Hepatocyte (in vitro differentiated cells): Measurements from ENCODE around the gene CXCL14. TPM values are rescaled to one million over a fixed set of nuclear protein-coding genes. Genes with fewer than 3 reads are reported as not detected.

Source experiments
- DNase-seq: peaks from one replicate; pipeline ENCODE4 v3.0.0-alpha.2; 2016; ENCODE audit warnings: low spot score
- H2AFZ ChIP-seq: fragments of 200-600 bp; sonication (generic); 2 replicates; pipeline ENCODE4 v1.6.0; 2016; ENCODE audit warnings: antibody characterized with exemption, mild to moderate bottlenecking
- H3K27ac ChIP-seq: fragments of 200-600 bp; sonication (generic); 2 replicates; pipeline ENCODE4 v1.5.1; 2016; ENCODE audit warnings: mild to moderate bottlenecking
- H3K27me3 ChIP-seq: fragments of 200-600 bp; sonication (generic); 2 replicates; pipeline ENCODE4 v1.6.1; 2016
- H3K36me3 ChIP-seq: fragments of 200-600 bp; sonication (generic); replicated peaks from 2 replicates; pipeline ENCODE4 v1.5.1; 2016; ENCODE audit warnings: low read depth; ENCODE audit not compliant: insufficient read depth
- H3K4me1 ChIP-seq: fragments of 200-600 bp; sonication (generic); 2 replicates; pipeline ENCODE4 v1.5.1; 2016; ENCODE audit warnings: mild to moderate bottlenecking, moderate library complexity; ENCODE audit not compliant: insufficient read depth
- H3K4me2 ChIP-seq: fragments of 200-600 bp; sonication (generic); 2 replicates; pipeline ENCODE4 v1.6.0; 2016
- H3K4me3 ChIP-seq: fragments of 200-600 bp; sonication (generic); 2 replicates; pipeline ENCODE4 v1.5.1; 2016; ENCODE audit warnings: mild to moderate bottlenecking
- H3K79me2 ChIP-seq: fragments of 200-600 bp; sonication (generic); 2 replicates; pipeline ENCODE4 v1.6.0; 2017; ENCODE audit warnings: mild to moderate bottlenecking
- H3K9me2 ChIP-seq: fragments of 200-600 bp; sonication (generic); replicated peaks from 2 replicates; pipeline ENCODE4 v1.6.0; 2017; ENCODE audit warnings: mild to moderate bottlenecking; ENCODE audit not compliant: insufficient read depth
- H3K9me3 ChIP-seq: fragments of 200-600 bp; sonication (generic); 2 replicates; pipeline ENCODE4 v1.5.1; 2016; ENCODE audit warnings: low read depth, mild to moderate bottlenecking
- H4K20me1 ChIP-seq: fragments of 200-600 bp; sonication (generic); 2 replicates; pipeline ENCODE4 v1.6.0; 2016; ENCODE audit warnings: mild to moderate bottlenecking; ENCODE audit not compliant: insufficient read depth, poor library complexity, severe bottlenecking
- EZH2 ChIP-seq: fragments of 200-600 bp; sonication (generic); IDR thresholded peaks from 2 replicates; pipeline ENCODE4 v1.6.1; 2016; ENCODE audit warnings: antibody characterized with exemption, mild to moderate bottlenecking, borderline replicate concordance
- EZH2phosphoT487 ChIP-seq: fragments of 200-600 bp; sonication (generic); IDR thresholded peaks from one replicate; pipeline ENCODE4 v1.6.1; 2018; ENCODE audit warnings: antibody characterized with exemption, mild to moderate bottlenecking, low read depth, moderate library complexity; ENCODE audit not compliant: unreplicated experiment, severe bottlenecking
- WGBS: methylation state at CpG from one replicate; pipeline ENCODE4 v1.1.6; 2016; ENCODE audit warnings: low lambda C conversion rate; ENCODE audit errors: missing lambda C conversion rate; 5-methylcytosine and 5-hydroxymethylcytosine counted together
- polyA plus RNA-seq: library from polyadenylated mRNA; unstranded; fragments of >200 nt; fragmentation: Nextera tagmentation; extraction: Ambion mirVana; gene quantifications from 2 replicates; pipeline ENCODE4 v1.2.1, GENCODE V29; 2016
- total RNA-seq: library from RNA; depleted of rRNA; stranded (reverse); fragments of >200 nt; gene quantifications from 2 replicates; pipeline ENCODE4 v1.2.3, GENCODE V29; 2014
- TF ChIP-seq, protein P1 (sequence below): fragments of 200-600 bp; sonication (generic); IDR thresholded peaks from 2 replicates; pipeline ENCODE4 v1.5.1; 2016; ENCODE audit warnings: antibody characterized with exemption, mild to moderate bottlenecking; ENCODE audit not compliant: poor library complexity

CXCL14 gene
- total and polyA plus RNA-seq, 2 experiments from 2014 or later = 52.5 to 88.8 TPM

DNA sequence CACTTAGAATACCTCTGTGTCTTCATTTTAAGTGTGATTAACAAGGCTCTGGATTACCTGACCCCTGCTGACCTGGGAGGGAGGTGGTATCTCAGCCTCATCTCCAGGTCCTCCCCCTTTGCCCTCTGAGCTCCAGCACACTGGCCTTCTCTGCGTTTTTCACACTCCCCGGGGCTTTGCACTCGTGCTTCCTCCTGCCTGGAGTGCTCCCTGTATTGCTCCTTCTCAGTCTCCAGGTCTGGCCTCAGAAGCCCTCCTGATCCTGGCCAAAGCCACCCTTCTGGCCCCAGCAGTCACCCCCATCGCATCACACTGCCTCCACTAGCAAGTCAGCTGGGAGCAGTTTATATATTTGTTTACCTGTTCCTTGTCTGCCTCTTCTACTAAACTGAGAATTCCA, 29.4 kb downstream of the CXCL14 start:
- TF ChIP-seq, protein P1, sequence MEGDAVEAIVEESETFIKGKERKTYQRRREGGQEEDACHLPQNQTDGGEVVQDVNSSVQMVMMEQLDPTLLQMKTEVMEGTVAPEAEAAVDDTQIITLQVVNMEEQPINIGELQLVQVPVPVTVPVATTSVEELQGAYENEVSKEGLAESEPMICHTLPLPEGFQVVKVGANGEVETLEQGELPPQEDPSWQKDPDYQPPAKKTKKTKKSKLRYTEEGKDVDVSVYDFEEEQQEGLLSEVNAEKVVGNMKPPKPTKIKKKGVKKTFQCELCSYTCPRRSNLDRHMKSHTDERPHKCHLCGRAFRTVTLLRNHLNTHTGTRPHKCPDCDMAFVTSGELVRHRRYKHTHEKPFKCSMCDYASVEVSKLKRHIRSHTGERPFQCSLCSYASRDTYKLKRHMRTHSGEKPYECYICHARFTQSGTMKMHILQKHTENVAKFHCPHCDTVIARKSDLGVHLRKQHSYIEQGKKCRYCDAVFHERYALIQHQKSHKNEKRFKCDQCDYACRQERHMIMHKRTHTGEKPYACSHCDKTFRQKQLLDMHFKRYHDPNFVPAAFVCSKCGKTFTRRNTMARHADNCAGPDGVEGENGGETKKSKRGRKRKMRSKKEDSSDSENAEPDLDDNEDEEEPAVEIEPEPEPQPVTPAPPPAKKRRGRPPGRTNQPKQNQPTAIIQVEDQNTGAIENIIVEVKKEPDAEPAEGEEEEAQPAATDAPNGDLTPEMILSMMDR = no peak
- TF ChIP-seq EZH2 = no peak
- no peak for TF ChIP-seq EZH2phosphoT487
- Histone ChIP-seq H4K20me1 (no peaks in the 10 kb centered on the region), H3K36me3 (no peaks in the 10 kb centered on the region), H3K4me2 (no peak overlapping the region), H3K4me1 (peaks cover 4% of the 10 kb centered on the region), H2AFZ (no peak overlapping the region), H3K27ac (no peak overlapping the region), H3K9me2 (no peaks in the 10 kb centered on the region), H3K4me3 (no peak overlapping the region), H3K79me2 (no peaks in the 10 kb centered on the region), H3K27me3 (peaks cover 65% of the 10 kb centered on the region), H3K9me3 (no peaks in the 10 kb centered on the region)
- DNase-seq = no peak
- WGBS = 14% methylated on average over 4 of the region's 4 CpGs

DNA sequence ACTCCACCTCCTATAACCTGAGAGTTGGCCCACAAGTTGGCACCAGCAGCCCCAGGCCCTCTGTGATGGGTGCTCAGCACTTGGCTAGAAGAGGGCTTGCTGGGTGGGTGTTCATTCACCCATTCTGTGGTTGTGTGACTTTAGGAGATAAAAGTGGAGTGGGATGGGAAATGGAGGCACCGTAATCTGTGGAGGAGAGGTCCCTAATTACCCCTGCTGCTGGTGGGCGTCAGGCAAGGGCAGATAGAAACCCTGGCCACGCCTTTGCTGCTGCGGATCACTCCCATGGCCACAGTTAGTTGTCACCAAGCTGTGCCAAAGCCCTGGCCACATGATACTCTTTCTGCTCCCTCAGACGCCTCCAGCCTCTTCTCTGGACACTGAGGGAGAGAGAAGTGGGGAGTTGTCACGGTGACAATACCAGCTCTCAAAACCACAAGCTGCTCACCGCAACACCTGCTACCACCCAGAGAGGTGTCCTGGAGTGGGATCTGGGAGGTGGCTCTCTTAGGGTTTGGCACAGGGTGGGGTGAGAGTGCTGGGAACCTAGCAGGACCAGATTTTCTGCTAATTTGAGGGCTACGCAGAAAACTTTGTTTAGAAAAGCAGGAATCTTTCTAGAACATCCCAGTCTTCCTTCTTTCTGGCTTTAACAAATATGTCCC, 31.1 kb downstream of the CXCL14 start:
- DNase-seq = no peak
- WGBS = 68% methylated on average over 8 of the region's 8 CpGs

DNA sequence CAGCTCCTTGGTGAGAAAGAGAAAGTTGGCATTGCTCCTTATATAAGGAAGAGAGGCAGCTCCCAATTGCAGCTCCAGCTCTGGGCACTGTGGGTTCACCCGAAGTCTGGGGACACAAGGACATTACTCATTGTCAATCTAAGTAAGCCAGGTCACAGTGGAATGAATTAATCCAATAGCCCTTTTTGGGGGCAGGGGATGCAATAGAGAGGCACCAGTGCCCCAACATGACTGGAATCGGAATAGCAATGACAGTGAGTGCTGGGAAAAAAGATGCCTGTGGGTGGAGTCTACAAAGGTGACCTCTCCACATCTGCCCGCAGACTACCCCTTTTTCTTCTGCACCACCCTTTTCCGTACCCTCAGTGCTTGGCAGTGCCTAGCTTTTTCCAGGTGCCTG, 31.9 kb downstream of the CXCL14 start:
- H3K4me2 ChIP-seq = no peak overlapping the region
- H3K36me3 ChIP-seq = no peaks in the 10 kb centered on the region
- H3K27me3 ChIP-seq = peaks cover 90% of the 10 kb centered on the region
- no peak overlapping the region for H3K4me3 ChIP-seq
- H3K9me2 ChIP-seq = no peaks in the 10 kb centered on the region
- H3K79me2 ChIP-seq = no peaks in the 10 kb centered on the region
- H3K4me1 ChIP-seq = peaks cover 18% of the 10 kb centered on the region
- H4K20me1 ChIP-seq = no peaks in the 10 kb centered on the region
- H3K9me3 ChIP-seq = no peaks in the 10 kb centered on the region
- TF ChIP-seq, protein P1 = no peak
- TF ChIP-seq EZH2phosphoT487 (no peak), EZH2 (no peak)
- DNase-seq = no peak
- 62% methylated on average over 4 of the region's 4 CpGs for WGBS
- no peak overlapping the region for H2AFZ ChIP-seq
- H3K27ac ChIP-seq = no peak overlapping the region

More for the DNA sequence above, 31.1 kb downstream of the CXCL14 start:
- Histone ChIP-seq H3K9me3 (no peaks in the 10 kb centered on the region), H3K4me1 (peaks cover 18% of the 10 kb centered on the region), H2AFZ (no peak overlapping the region), H4K20me1 (no peaks in the 10 kb centered on the region), H3K79me2 (no peaks in the 10 kb centered on the region), H3K27me3 (peaks cover 82% of the 10 kb centered on the region), H3K4me2 (no peak overlapping the region), H3K36me3 (no peaks in the 10 kb centered on the region), H3K27ac (no peak overlapping the region), H3K4me3 (no peak overlapping the region), H3K9me2 (no peaks in the 10 kb centered on the region)
- TF ChIP-seq EZH2phosphoT487 = no peak
- TF ChIP-seq, protein P1 = no peak
- TF ChIP-seq EZH2 = no peak
